Measurements from ENCODE around the gene ATP6V0A1.

Gene ATP6V0A1

GRCh38 chr17:42509409-42509808 is 50.7 kb downstream of the ATP6V0A1 start:
- DNase-seq (ENCODE audit: low read depth) = no peak
- no peak for TF ChIP-seq CTCF (conservative IDR thresholded peaks at IDR 0.05; ENCODE audit: low read depth, low read length)
- no peak overlapping the region for H3K4me3 ChIP-seq (ENCODE audit: low read length)

GRCh38 chr17:42509841-42510240 is 51.2 kb downstream of the ATP6V0A1 start:
- no peak for DNase-seq (ENCODE audit: low read depth)
- no peak for TF ChIP-seq CTCF (conservative IDR thresholded peaks at IDR 0.05; ENCODE audit: low read depth, low read length)
- H3K4me3 ChIP-seq (ENCODE audit: low read length) = no peak overlapping the region

- DNase-seq (ENCODE audit: low read depth) = no peak
- TF ChIP-seq CTCF (conservative IDR thresholded peaks at IDR 0.05; ENCODE audit: low read depth, low read length) = no peak
- no peak overlapping the region for H3K4me3 ChIP-seq (ENCODE audit: low read length)
These were observed 53.6 kb downstream of the ATP6V0A1 start for GRCh38 chr17:42512246-42512645.

- DNase-seq (ENCODE audit: low read depth) = no peak
- no peak overlapping the region for H3K4me3 ChIP-seq (ENCODE audit: low read length)
- TF ChIP-seq CTCF (conservative IDR thresholded peaks at IDR 0.05; ENCODE audit: low read depth, low read length) = no peak
These were observed 54.1 kb downstream of the ATP6V0A1 start for GRCh38 chr17:42512733-42513251.

GRCh38 chr17:42513686-42514085 is 55.0 kb downstream of the ATP6V0A1 start:
- no peak for DNase-seq (ENCODE audit: low read depth)
- H3K4me3 ChIP-seq (ENCODE audit: low read length) = no peak overlapping the region
- no peak for TF ChIP-seq CTCF (conservative IDR thresholded peaks at IDR 0.05; ENCODE audit: low read depth, low read length)

GRCh38 chr17:42514279-42514678 is 55.6 kb downstream of the ATP6V0A1 start:
- TF ChIP-seq CTCF (conservative IDR thresholded peaks at IDR 0.05; ENCODE audit: low read depth, low read length) = no peak
- no peak overlapping the region for H3K4me3 ChIP-seq (ENCODE audit: low read length)
- DNase-seq (ENCODE audit: low read depth) = no peak

GRCh38 chr17:42514867-42515266 is 56.2 kb downstream of the ATP6V0A1 start:
- DNase-seq (ENCODE audit: low read depth) = no peak
- no peak for TF ChIP-seq CTCF (conservative IDR thresholded peaks at IDR 0.05; ENCODE audit: low read depth, low read length)
- H3K4me3 ChIP-seq (ENCODE audit: low read length) = no peak overlapping the region
